Liver (tissue), 9 donors: ENCODE measurements around the gene TEKTIP1. TPM values are rescaled to one million over a fixed set of nuclear protein-coding genes. Genes with fewer than 3 reads are reported as not detected.

ENCODE experiments used
- DNase-seq: peaks from one replicate; pipeline ENCODE4 v3.0.0-alpha.2; 2017; ENCODE audit warnings: low spot score
- H3K27ac ChIP-seq, 2 donors: one replicate each; pipeline ENCODE4 v1.7.0; 2013; ENCODE audit warnings: inconsistent platforms in 2 of 2, low read length in 2 of 2, control low read depth in 1 of 2, low read depth in 1 of 2, mild to moderate bottlenecking in 1 of 2
- H3K27me3 ChIP-seq, 4 donors: one replicate each; pipeline versions ENCODE4 v1.6.1 to v1.7.0; 2013; ENCODE audit warnings: low read length in 3 of 4, inconsistent platforms in 1 of 4, mild to moderate bottlenecking in 1 of 4, moderate library complexity in 1 of 4; ENCODE audit not compliant: control insufficient read depth in 4 of 4, insufficient read depth in 4 of 4
- H3K36me3 ChIP-seq, 4 donors: one replicate each; pipeline versions ENCODE4 v1.6.1 to v1.7.0; 2013; ENCODE audit warnings: low read length in 3 of 4, mild to moderate bottlenecking in 3 of 4, low read depth in 1 of 4, moderate library complexity in 1 of 4; ENCODE audit not compliant: control insufficient read depth in 4 of 4, insufficient read depth in 3 of 4
- H3K4me1 ChIP-seq, 4 donors: one replicate each; pipeline versions ENCODE4 v1.6.1 to v1.7.0; 2013; ENCODE audit warnings: low read length in 3 of 4, mild to moderate bottlenecking in 3 of 4, moderate library complexity in 1 of 4; ENCODE audit not compliant: control insufficient read depth in 4 of 4, insufficient read depth in 4 of 4
- H3K4me3 ChIP-seq, 3 donors: one replicate each; pipeline versions ENCODE4 v1.6.1 to v1.7.0; 2013; ENCODE audit warnings: low read length in 3 of 3, control low read depth in 1 of 3, low read depth in 1 of 3, mild to moderate bottlenecking in 1 of 3
- H3K9ac ChIP-seq, 2 donors: one replicate each; pipeline ENCODE4 v1.7.0; 2013; ENCODE audit warnings: low read length in 2 of 2, mild to moderate bottlenecking in 2 of 2, moderate library complexity in 2 of 2, control low read depth in 1 of 2, low read depth in 1 of 2
- H3K9me3 ChIP-seq, 4 donors: one replicate each; pipeline versions ENCODE4 v1.6.1 to v1.7.0; 2013; ENCODE audit warnings: low read length in 3 of 4; ENCODE audit not compliant: control insufficient read depth in 4 of 4
- ATF3 ChIP-seq: IDR thresholded peaks from 2 replicates; pipeline ENCODE4 v1.6.1; 2016; ENCODE audit warnings: antibody characterized with exemption
- EGR1 ChIP-seq, 2 donors: IDR thresholded peaks; 2 replicates each; pipeline ENCODE4 v1.6.1; 2016 to 2018; ENCODE audit warnings: antibody characterized with exemption in 2 of 2, low read depth in 2 of 2
- FOXA1 ChIP-seq: IDR thresholded peaks from 2 replicates; pipeline ENCODE4 v1.6.1; 2016; ENCODE audit warnings: antibody characterized with exemption
- FOXA2 ChIP-seq: IDR thresholded peaks from 2 replicates; pipeline ENCODE4 v1.6.1; 2016; ENCODE audit warnings: antibody characterized with exemption
- GABPA ChIP-seq, 2 donors: IDR thresholded peaks in 1 of 2; conservative IDR thresholded peaks in 1 of 2; 2 replicates each; pipeline ENCODE4 v1.6.1; 2016; ENCODE audit warnings: antibody characterized with exemption in 2 of 2, mild to moderate bottlenecking in 1 of 2, moderate library complexity in 1 of 2
- HNF4A ChIP-seq, 2 donors: conservative IDR thresholded peaks; 2 replicates each; pipeline ENCODE4 v1.6.1; 2016; ENCODE audit warnings: antibody characterized with exemption in 2 of 2, mild to moderate bottlenecking in 2 of 2
- HNF4G ChIP-seq: IDR thresholded peaks from 2 replicates; pipeline ENCODE4 v1.6.1; 2016; ENCODE audit warnings: antibody characterized with exemption
- JUND ChIP-seq, 2 donors: IDR thresholded peaks; 2 replicates each; pipeline ENCODE4 v1.6.1; 2016; ENCODE audit warnings: antibody characterized with exemption in 2 of 2
- MAX ChIP-seq: IDR thresholded peaks from 2 replicates; pipeline ENCODE4 v1.6.1; 2016; ENCODE audit warnings: antibody characterized with exemption
- NR2F2 ChIP-seq: IDR thresholded peaks from 2 replicates; pipeline ENCODE4 v1.6.1; 2016; ENCODE audit warnings: antibody characterized with exemption
- RAD21 ChIP-seq, 2 donors: IDR thresholded peaks; 2 replicates each; pipeline ENCODE4 v1.6.1; 2016; ENCODE audit warnings: antibody characterized with exemption in 2 of 2, mild to moderate bottlenecking in 2 of 2
- RXRA ChIP-seq, 2 donors: IDR thresholded peaks; 2 replicates each; pipeline ENCODE4 v1.6.1; 2017 to 2018; ENCODE audit warnings: antibody characterized with exemption in 2 of 2, mild to moderate bottlenecking in 1 of 2
- SP1 ChIP-seq: IDR thresholded peaks from 2 replicates; pipeline ENCODE4 v1.6.1; 2018; ENCODE audit warnings: antibody characterized with exemption, mild to moderate bottlenecking
- TAF1 ChIP-seq: conservative IDR thresholded peaks from 2 replicates; pipeline ENCODE4 v1.6.1; 2016; ENCODE audit warnings: antibody characterized with exemption, mild to moderate bottlenecking
- YY1 ChIP-seq: IDR thresholded peaks from 2 replicates; pipeline ENCODE4 v1.6.1; 2016; ENCODE audit warnings: antibody characterized with exemption, mild to moderate bottlenecking
- ZBTB33 ChIP-seq: IDR thresholded peaks from 2 replicates; pipeline ENCODE4 v1.6.1; 2016; ENCODE audit warnings: antibody characterized with exemption
- WGBS: extraction: QIAGEN DNeasy Blood & Tissue Kit; methylation state at CpG from one replicate; pipeline ENCODE4 v1.1.7; 2013; 5-methylcytosine and 5-hydroxymethylcytosine counted together
- polyA plus RNA-seq, 2 donors: library from polyadenylated mRNA; stranded (reverse) in 1 of 2; unstranded in 1 of 2; fragments of 200-250 nt in 1 of 2; fragments of >200 nt in 1 of 2; fragmentation: Nextera tagmentation in 1 of 2; extraction: Ambion mirVana in 1 of 2; gene quantifications; one replicate each; pipeline versions ENCODE4 v1.2.1 to v1.2.3, GENCODE V29; 2013 to 2015
- total RNA-seq, 2 donors: library from RNA; depleted of rRNA; stranded (reverse); fragments of >200 nt; gene quantifications; one replicate each; pipeline ENCODE4 v1.2.3, GENCODE V29; 2014
- TF ChIP-seq, protein P1 (sequence below): fragments of 150-350 bp; IDR thresholded peaks from 2 replicates; pipeline ENCODE4 v1.5.1; 2017; ENCODE audit warnings: improper control_type of control experiment, low read depth, low read length; ENCODE audit not compliant: missing input control
- TF ChIP-seq, protein P2 (sequence below): IDR thresholded peaks from 2 replicates; pipeline ENCODE4 v1.6.1; 2016; ENCODE audit warnings: antibody characterized with exemption, mild to moderate bottlenecking
- donor health status: healthy.
- donor health status: healthy.
- donor health status: healthy.
- donor health status: healthy.
- donor health status: healthy.

Gene TEKTIP1
- total and polyA plus RNA-seq, 4 donors, result 0.17 TPM; not detected in 3

DNA sequence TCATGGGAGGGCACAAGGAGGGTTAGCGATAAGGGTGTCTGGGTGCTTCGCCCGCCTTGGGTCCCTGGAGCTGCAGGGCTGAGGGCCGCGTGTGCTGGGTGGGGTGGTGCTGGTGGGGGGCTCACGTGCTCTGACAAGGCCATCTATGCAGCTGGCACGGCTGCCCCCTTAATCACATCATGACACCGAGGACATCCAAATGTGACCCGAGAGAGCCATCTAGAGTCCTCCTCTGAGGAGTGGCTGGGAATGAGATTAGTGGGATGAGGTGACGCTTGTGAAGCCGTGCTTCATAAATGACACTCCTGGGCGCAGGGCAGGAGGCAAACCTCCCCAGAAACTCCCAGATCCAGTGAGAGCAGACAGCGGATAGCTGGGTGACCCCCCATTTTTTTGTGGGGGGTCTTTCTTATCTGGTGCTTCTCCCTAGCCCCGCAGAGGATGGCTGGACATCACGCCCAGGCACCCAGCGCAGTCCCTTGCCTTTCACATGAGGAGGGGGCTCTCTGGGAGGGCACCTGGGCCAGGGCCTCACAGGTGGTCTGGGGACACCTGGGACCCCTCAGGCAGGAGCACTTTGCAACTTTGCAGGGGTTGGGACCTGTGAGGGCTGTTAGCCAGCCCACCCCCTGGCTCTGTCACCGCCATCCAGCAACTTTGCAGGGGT, 26.3 kb upstream of the TEKTIP1 start:
- Histone ChIP-seq H3K9ac (no peak overlapping the region), H3K36me3 (no peaks in the 10 kb centered on the region), H3K9me3 (no peaks in the 10 kb centered on the region), H3K27ac (no peak overlapping the region), H3K27me3 (no peaks in the 10 kb centered on the region), H3K4me1 (peaks cover 27 to 80% (median 65%) of the 10 kb centered on the region in 4 donors), H3K4me3 (no peak overlapping the region)
- TF ChIP-seq ZBTB33 (no peak), RXRA (IDR thresholded peaks at IDR 0.05) (no peak), NR2F2 (no peak), JUND (IDR thresholded peaks at IDR 0.05) (no peak), EGR1 (IDR thresholded peaks at IDR 0.05; ENCODE audit: low read depth in 2 of 2) (no peak), FOXA1 (no peak), TAF1 (no peak), SP1 (no peak), FOXA2 (no peak), HNF4A (conservative IDR thresholded peaks at IDR 0.05) (no peak)
- TF ChIP-seq, protein P1, sequence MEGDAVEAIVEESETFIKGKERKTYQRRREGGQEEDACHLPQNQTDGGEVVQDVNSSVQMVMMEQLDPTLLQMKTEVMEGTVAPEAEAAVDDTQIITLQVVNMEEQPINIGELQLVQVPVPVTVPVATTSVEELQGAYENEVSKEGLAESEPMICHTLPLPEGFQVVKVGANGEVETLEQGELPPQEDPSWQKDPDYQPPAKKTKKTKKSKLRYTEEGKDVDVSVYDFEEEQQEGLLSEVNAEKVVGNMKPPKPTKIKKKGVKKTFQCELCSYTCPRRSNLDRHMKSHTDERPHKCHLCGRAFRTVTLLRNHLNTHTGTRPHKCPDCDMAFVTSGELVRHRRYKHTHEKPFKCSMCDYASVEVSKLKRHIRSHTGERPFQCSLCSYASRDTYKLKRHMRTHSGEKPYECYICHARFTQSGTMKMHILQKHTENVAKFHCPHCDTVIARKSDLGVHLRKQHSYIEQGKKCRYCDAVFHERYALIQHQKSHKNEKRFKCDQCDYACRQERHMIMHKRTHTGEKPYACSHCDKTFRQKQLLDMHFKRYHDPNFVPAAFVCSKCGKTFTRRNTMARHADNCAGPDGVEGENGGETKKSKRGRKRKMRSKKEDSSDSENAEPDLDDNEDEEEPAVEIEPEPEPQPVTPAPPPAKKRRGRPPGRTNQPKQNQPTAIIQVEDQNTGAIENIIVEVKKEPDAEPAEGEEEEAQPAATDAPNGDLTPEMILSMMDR, result no peak
- 85% methylated on average over 17 of the region's 17 CpGs for WGBS
- no peak for DNase-seq

DNA sequence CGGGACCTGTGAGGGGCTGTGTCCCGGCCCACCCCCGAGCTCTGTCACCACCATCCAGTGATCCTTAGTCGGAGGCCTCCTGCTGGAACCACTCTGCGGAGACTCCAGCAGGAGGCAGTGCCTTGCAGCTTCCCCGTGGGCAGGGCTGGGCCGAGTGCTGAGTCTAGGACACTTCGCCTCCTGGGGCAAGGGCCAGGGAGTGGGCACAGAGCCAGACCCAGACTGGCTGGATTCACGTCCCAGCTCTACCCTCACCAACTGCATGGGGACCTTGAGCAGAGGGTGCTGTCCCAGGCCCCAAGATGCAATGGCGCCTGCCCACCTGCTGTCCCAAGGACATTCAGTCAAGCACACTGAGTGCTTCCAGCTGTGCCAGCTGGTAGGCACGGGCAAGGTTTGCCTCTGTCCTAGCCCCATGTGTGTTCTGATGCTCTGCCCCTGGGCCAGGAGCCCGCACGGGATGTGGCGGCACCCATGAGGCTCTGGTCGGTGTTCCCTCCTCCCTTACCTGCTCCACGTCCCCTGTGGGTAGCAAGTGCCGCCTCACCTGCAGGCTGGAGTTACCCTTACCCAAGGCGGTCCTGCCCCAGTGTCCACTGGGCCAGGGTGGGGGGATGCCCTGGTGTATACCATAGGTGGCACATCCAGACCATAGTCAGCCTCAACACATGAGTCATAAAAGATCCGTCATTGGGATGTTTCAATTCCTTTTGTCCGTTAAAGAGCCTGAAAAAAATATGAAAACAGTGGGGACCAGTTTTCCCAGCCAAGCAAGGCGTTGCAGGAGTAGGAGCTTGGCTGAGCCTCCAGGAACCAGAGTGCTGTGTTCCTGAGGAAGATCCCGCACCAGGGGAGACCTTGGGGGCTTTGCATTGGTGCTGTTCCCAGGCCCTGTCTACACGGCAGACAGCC, 25.5 kb upstream of the TEKTIP1 start:
- Histone ChIP-seq H3K27ac (no peak overlapping the region), H3K4me3 (no peak overlapping the region), H3K36me3 (no peaks in the 10 kb centered on the region), H3K9ac (no peak overlapping the region), H3K4me1 (peaks cover 26 to 82% (median 67%) of the 10 kb centered on the region in 4 donors), H3K27me3 (no peaks in the 10 kb centered on the region), H3K9me3 (no peaks in the 10 kb centered on the region)
- TF ChIP-seq FOXA2, result no peak
- peak; percentile 39 to 55 for TF ChIP-seq HNF4A (conservative IDR thresholded peaks at IDR 0.05)
- no peak for TF ChIP-seq SP1
- TF ChIP-seq EGR1 (IDR thresholded peaks at IDR 0.05; ENCODE audit: low read depth in 2 of 2), result no peak
- TF ChIP-seq MAX, result no peak
- TF ChIP-seq YY1, result no peak
- TF ChIP-seq TAF1, result no peak
- no peak for TF ChIP-seq RXRA (IDR thresholded peaks at IDR 0.05)
- TF ChIP-seq NR2F2, result no peak
- TF ChIP-seq, protein P2, sequence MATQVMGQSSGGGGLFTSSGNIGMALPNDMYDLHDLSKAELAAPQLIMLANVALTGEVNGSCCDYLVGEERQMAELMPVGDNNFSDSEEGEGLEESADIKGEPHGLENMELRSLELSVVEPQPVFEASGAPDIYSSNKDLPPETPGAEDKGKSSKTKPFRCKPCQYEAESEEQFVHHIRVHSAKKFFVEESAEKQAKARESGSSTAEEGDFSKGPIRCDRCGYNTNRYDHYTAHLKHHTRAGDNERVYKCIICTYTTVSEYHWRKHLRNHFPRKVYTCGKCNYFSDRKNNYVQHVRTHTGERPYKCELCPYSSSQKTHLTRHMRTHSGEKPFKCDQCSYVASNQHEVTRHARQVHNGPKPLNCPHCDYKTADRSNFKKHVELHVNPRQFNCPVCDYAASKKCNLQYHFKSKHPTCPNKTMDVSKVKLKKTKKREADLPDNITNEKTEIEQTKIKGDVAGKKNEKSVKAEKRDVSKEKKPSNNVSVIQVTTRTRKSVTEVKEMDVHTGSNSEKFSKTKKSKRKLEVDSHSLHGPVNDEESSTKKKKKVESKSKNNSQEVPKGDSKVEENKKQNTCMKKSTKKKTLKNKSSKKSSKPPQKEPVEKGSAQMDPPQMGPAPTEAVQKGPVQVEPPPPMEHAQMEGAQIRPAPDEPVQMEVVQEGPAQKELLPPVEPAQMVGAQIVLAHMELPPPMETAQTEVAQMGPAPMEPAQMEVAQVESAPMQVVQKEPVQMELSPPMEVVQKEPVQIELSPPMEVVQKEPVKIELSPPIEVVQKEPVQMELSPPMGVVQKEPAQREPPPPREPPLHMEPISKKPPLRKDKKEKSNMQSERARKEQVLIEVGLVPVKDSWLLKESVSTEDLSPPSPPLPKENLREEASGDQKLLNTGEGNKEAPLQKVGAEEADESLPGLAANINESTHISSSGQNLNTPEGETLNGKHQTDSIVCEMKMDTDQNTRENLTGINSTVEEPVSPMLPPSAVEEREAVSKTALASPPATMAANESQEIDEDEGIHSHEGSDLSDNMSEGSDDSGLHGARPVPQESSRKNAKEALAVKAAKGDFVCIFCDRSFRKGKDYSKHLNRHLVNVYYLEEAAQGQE, result no peak
- TF ChIP-seq GABPA (IDR thresholded peaks at IDR 0.05 in 1 of 2, conservative IDR thresholded peaks at IDR 0.05 in 1 of 2), result no peak
- TF ChIP-seq JUND (IDR thresholded peaks at IDR 0.05), result no peak
- no peak for TF ChIP-seq ZBTB33
- TF ChIP-seq HNF4G, result no peak
- no peak for TF ChIP-seq ATF3
- TF ChIP-seq RAD21 (IDR thresholded peaks at IDR 0.05), result peak in 1 of 2 donors; percentile 30
- 77% methylated on average over 23 of the region's 23 CpGs for WGBS
- DNase-seq, result no peak
